H9 (cell line): ENCODE results near the gene NKAIN4. TPM values are rescaled to one million over a fixed set of nuclear protein-coding genes. Genes with fewer than 3 reads are reported as not detected.

Source experiments
- DNase-seq: peaks from one replicate; pipeline ENCODE4 v3.0.0-alpha.2; 2017
- H2AFZ ChIP-seq: one replicate; pipeline ENCODE4 v1.6.1; 2013; ENCODE audit warnings: mild to moderate bottlenecking, low read length, control low read depth, moderate library complexity
- H2AK5ac ChIP-seq: 2 replicates; pipeline ENCODE4 v1.6.1; 2013; ENCODE audit warnings: low read length, control low read depth, mixed read lengths; ENCODE audit not compliant: insufficient read length
- H2BK120ac ChIP-seq: one replicate; pipeline ENCODE4 v1.6.1; 2013; ENCODE audit warnings: low read depth, mild to moderate bottlenecking, low read length, control low read depth, inconsistent platforms; ENCODE audit not compliant: poor library complexity, severe bottlenecking
- H2BK12ac ChIP-seq: 2 replicates; pipeline ENCODE4 v1.6.1; 2013; ENCODE audit warnings: low read length, control low read depth, mixed read lengths, low read depth; ENCODE audit not compliant: insufficient read length
- H2BK15ac ChIP-seq: 2 replicates; pipeline ENCODE4 v1.6.1; 2013; ENCODE audit warnings: low read depth, low read length, control low read depth
- H2BK20ac ChIP-seq: one replicate; pipeline ENCODE4 v1.6.1; 2013; ENCODE audit warnings: low read depth, mild to moderate bottlenecking, low read length, control low read depth, inconsistent platforms; ENCODE audit not compliant: poor library complexity, severe bottlenecking
- H2BK5ac ChIP-seq: 2 replicates; pipeline ENCODE4 v1.6.1; 2013; ENCODE audit warnings: low read length, control low read depth, mixed read lengths; ENCODE audit not compliant: insufficient read length
- H3K14ac ChIP-seq: 2 replicates; pipeline ENCODE4 v1.6.1; 2013; ENCODE audit warnings: low read length, control low read depth; ENCODE audit not compliant: insufficient read depth
- H3K18ac ChIP-seq: 2 replicates; pipeline ENCODE4 v1.6.1; 2013; ENCODE audit warnings: low read depth, mild to moderate bottlenecking, mixed read lengths, low read length, control low read depth; ENCODE audit not compliant: insufficient read length
- H3K23ac ChIP-seq: 2 replicates; pipeline ENCODE4 v1.6.1; 2013; ENCODE audit warnings: low read length, control low read depth, mixed read lengths, low read depth; ENCODE audit not compliant: insufficient read length
- H3K23me2 ChIP-seq: 2 replicates; pipeline ENCODE4 v1.6.1; 2013; ENCODE audit warnings: low read depth, mild to moderate bottlenecking, mixed read lengths, low read length, control low read depth; ENCODE audit not compliant: insufficient read length, poor library complexity, severe bottlenecking
- H3K27ac ChIP-seq: 2 replicates; pipeline ENCODE4 v1.5.1; 2013; ENCODE audit warnings: low read length, control low read depth, mixed read lengths, low read depth; ENCODE audit not compliant: insufficient read length
- H3K27me3 ChIP-seq: 2 replicates; pipeline ENCODE4 v1.6.1; 2013; ENCODE audit warnings: low read length, control low read depth, inconsistent platforms; ENCODE audit not compliant: insufficient read depth
- H3K4ac ChIP-seq: 2 replicates; pipeline ENCODE4 v1.6.1; 2013; ENCODE audit warnings: low read depth, mild to moderate bottlenecking, control low read depth, inconsistent platforms, low read length, moderate library complexity
- H3K4me1 ChIP-seq: 2 replicates; pipeline ENCODE4 v1.6.1; 2013; ENCODE audit warnings: low read length, control low read depth, inconsistent platforms; ENCODE audit not compliant: insufficient read depth
- H3K4me2 ChIP-seq: 2 replicates; pipeline ENCODE4 v1.6.1; 2013; ENCODE audit warnings: low read length, control low read depth, mixed read lengths; ENCODE audit not compliant: insufficient read length, insufficient read depth
- H3K56ac ChIP-seq: 2 replicates; pipeline ENCODE4 v1.6.1; 2013; ENCODE audit warnings: low read depth, mild to moderate bottlenecking, mixed read lengths, low read length, control low read depth; ENCODE audit not compliant: insufficient read length
- H3K79me1 ChIP-seq: 2 replicates; pipeline ENCODE4 v1.6.1; 2013; ENCODE audit warnings: low read depth, mild to moderate bottlenecking, moderate library complexity, low read length, control low read depth, inconsistent platforms; ENCODE audit not compliant: insufficient read depth, poor library complexity, severe bottlenecking
- H3K79me2 ChIP-seq: 2 replicates; pipeline ENCODE4 v1.6.1; 2013; ENCODE audit warnings: low read length, control low read depth, inconsistent platforms; ENCODE audit not compliant: insufficient read depth
- H3K9ac ChIP-seq: 2 replicates; pipeline ENCODE4 v1.6.1; 2013; ENCODE audit warnings: low read length, control low read depth, mixed read lengths; ENCODE audit not compliant: insufficient read length; ENCODE audit errors: extremely low read depth
- H3K9me3 ChIP-seq: one replicate; pipeline ENCODE4 v1.6.1; 2013; ENCODE audit warnings: low read depth, low read length, inconsistent platforms; ENCODE audit not compliant: control insufficient read depth
- H3T11ph ChIP-seq: one replicate; pipeline ENCODE4 v1.6.1; 2013; ENCODE audit warnings: mild to moderate bottlenecking, low read length, control low read depth, inconsistent platforms
- H4K20me1 ChIP-seq: one replicate; pipeline ENCODE4 v1.6.1; 2013; ENCODE audit not compliant: control insufficient read depth, insufficient read length, insufficient read depth
- H4K5ac ChIP-seq: 2 replicates; pipeline ENCODE4 v1.6.1; 2013; ENCODE audit warnings: low read depth, mild to moderate bottlenecking, mixed read lengths, low read length, control low read depth; ENCODE audit not compliant: insufficient read length
- H4K8ac ChIP-seq: replicated peaks from 2 replicates; pipeline ENCODE4 v1.6.1; 2013; ENCODE audit warnings: low read length, control low read depth, mixed read lengths, low read depth; ENCODE audit not compliant: insufficient read length
- H4K91ac ChIP-seq: 2 replicates; pipeline ENCODE4 v1.6.1; 2013; ENCODE audit warnings: low read depth, mild to moderate bottlenecking, moderate library complexity, mixed read lengths, low read length, control low read depth; ENCODE audit not compliant: insufficient read length
- H3K27ac Mint-ChIP-seq, 3 experiments: 2 replicates in 2 of 3; 3 replicates in 1 of 3; pipeline ENCODE4 v1.8.0; 2020 to 2021; ENCODE audit warnings: mixed read lengths in 3 of 3, mild to moderate bottlenecking in 1 of 3, moderate library complexity in 1 of 3
- H3K27me3 Mint-ChIP-seq: 2 replicates; pipeline ENCODE4 v1.8.0; 2021; ENCODE audit warnings: low read depth, mild to moderate bottlenecking, moderate library complexity, mixed read lengths
- H3K36me3 Mint-ChIP-seq, 3 experiments: 2 replicates in 2 of 3; 3 replicates in 1 of 3; pipeline ENCODE4 v1.8.0; 2020 to 2021; ENCODE audit warnings: low read depth in 3 of 3, mixed read lengths in 3 of 3; ENCODE audit not compliant: insufficient read depth in 1 of 3
- H3K4me1 Mint-ChIP-seq, 2 experiments: 2 replicates each; pipeline ENCODE4 v1.8.0; 2020; ENCODE audit warnings: mixed read lengths in 2 of 2
- H3K4me3 Mint-ChIP-seq, 2 experiments: 2 replicates in 1 of 2; 3 replicates in 1 of 2; pipeline ENCODE4 v1.8.0; 2020 to 2021; ENCODE audit warnings: mild to moderate bottlenecking in 2 of 2, mixed read lengths in 2 of 2, moderate library complexity in 1 of 2
- H3K9me3 Mint-ChIP-seq, 2 experiments: 2 replicates in 1 of 2; 3 replicates in 1 of 2; pipeline ENCODE4 v1.8.0; 2020; ENCODE audit warnings: mild to moderate bottlenecking in 2 of 2, mixed read lengths in 2 of 2, moderate library complexity in 1 of 2
- WGBS: extraction: QIAGEN DNeasy Blood & Tissue Kit; methylation state at CpG from one replicate; pipeline ENCODE4 v1.1.7; 2013; ENCODE audit warnings: missing lambda C conversion rate, low lambda C conversion rate, mixed read lengths; ENCODE audit not compliant: insufficient read length; ENCODE audit errors: extremely low coverage; 5-methylcytosine and 5-hydroxymethylcytosine counted together
- total RNA-seq: library from RNA; stranded (reverse); gene quantifications from 2 replicates; pipeline ENCODE4 v1.2.1, GENCODE V29; 2021
- TF ChIP-seq, protein P1 (sequence below): fragments of 200-600 bp; sonication (generic); conservative IDR thresholded peaks from 3 replicates; pipeline ENCODE4 v1.8.0; 2021; ENCODE audit warnings: antibody characterized with exemption, mild to moderate bottlenecking

Gene NKAIN4
- total RNA-seq, 1 experiment from 2014 or later = 20.9 TPM

DNA sequence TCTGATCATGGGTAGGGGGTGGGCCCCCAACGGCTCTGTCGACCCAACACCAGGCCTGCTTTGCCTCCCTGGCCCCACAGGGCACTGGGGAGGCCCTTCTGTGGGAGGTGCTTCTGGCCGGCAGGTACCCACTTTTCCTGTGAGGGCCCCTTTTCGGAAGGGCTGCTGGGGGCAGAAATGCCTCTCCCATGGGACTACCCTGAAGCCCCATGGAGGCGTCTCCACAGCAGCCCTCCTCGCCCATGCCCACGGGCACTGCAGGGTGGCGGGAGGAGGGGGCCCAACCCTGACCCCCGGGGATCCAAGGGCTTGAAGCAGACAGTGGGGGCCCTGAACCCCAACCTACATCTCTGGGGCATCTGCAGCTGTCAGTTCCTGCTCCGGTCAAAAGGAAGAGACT, 16.2 kb downstream of the NKAIN4 start:
- Histone ChIP-seq H3K27ac (no peak overlapping the region), H4K8ac (no peak overlapping the region), H3K27me3 (no peaks in the 10 kb centered on the region), H3K9me3 (no peaks in the 10 kb centered on the region), H4K5ac (no peak overlapping the region), H2BK5ac (no peak overlapping the region), H3K79me1 (no peaks in the 10 kb centered on the region), H3K4me1 (peaks cover 2% of the 10 kb centered on the region; the same call in 1 of the 2 replicates), H3K18ac (no peak overlapping the region), H3T11ph (no peak overlapping the region), H2AK5ac (no peak overlapping the region), H3K23me2 (no peaks in the 10 kb centered on the region), H4K91ac (no peak overlapping the region), H3K9ac (no peak overlapping the region), H2AFZ (no peak overlapping the region), H2BK12ac (no peak overlapping the region), H3K23ac (no peak overlapping the region), H2BK120ac (no peak overlapping the region), H3K4me2 (no peak overlapping the region), H3K79me2 (no peaks in the 10 kb centered on the region), H3K56ac (no peak overlapping the region), H2BK20ac (no peak overlapping the region), H4K20me1 (no peaks in the 10 kb centered on the region), H3K14ac (no peak overlapping the region), H2BK15ac (no peak overlapping the region), H3K4ac (no peak overlapping the region)
- TF ChIP-seq, protein P1, sequence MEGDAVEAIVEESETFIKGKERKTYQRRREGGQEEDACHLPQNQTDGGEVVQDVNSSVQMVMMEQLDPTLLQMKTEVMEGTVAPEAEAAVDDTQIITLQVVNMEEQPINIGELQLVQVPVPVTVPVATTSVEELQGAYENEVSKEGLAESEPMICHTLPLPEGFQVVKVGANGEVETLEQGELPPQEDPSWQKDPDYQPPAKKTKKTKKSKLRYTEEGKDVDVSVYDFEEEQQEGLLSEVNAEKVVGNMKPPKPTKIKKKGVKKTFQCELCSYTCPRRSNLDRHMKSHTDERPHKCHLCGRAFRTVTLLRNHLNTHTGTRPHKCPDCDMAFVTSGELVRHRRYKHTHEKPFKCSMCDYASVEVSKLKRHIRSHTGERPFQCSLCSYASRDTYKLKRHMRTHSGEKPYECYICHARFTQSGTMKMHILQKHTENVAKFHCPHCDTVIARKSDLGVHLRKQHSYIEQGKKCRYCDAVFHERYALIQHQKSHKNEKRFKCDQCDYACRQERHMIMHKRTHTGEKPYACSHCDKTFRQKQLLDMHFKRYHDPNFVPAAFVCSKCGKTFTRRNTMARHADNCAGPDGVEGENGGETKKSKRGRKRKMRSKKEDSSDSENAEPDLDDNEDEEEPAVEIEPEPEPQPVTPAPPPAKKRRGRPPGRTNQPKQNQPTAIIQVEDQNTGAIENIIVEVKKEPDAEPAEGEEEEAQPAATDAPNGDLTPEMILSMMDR = no peak
- DNase-seq = no peak
- Mint-ChIP-seq H3K9me3 (no peaks in the 10 kb centered on the region), H3K27me3 (peaks cover 2% of the 10 kb centered on the region), H3K4me1 (peaks cover 6 to 14% of the 10 kb centered on the region in 2 experiments), H3K36me3 (no peaks in the 10 kb centered on the region), H3K27ac (no peak overlapping the region), H3K4me3 (no peak overlapping the region)
- no CpG with 5 or more reads among the region's 10 CpGs for WGBS
